IMR-90 (cell line): Measurements from ENCODE around the gene GOLGA8K. TPM values are rescaled to one million over a fixed set of nuclear protein-coding genes. Genes with fewer than 3 reads are reported as not detected.
"Not testable (repeated sequence)": the region's sequence is repeated elsewhere in the genome, so short reads cannot be mapped to it uniquely, and the experiment has no call there.

Experiments used
- ATAC-seq: fragments of 200-7000 bp; cut with Tn5 transposase; 2 replicates; pipeline ENCODE4 v1.9.1; 2020; ENCODE audit warnings: low read depth, mild to moderate bottlenecking, moderate library complexity
- BruUV-seq: library from RNA; stranded (reverse); fragments of 400-500 nt; replicated peaks from 2 replicates; lab custom pipeline; 2021; lab: Mats Ljungman, UMichigan
- CTCF ChIA-PET: fragments of 300-600 bp; formaldehyde crosslinking; extraction: SDS; loops from one replicate; lab custom pipeline; 2021; ENCODE audit warnings: antibody characterized with exemption; lab: Yijun Ruan, JAX
- POLR2A ChIA-PET: fragments of 300-600 bp; sonication (Branson Sonifier 250); formaldehyde crosslinking; loops from one replicate; lab custom pipeline; 2022; ENCODE audit warnings: antibody characterized with exemption; ENCODE audit not compliant: unreplicated experiment; lab: Charles Lee
- DNase-seq: peaks from one replicate; pipeline ENCODE4 v3.0.0; 2013
- H2AFZ ChIP-seq: replicated peaks from 2 replicates; pipeline ENCODE3; 2013; ENCODE audit warnings: low read length, mild to moderate bottlenecking; ENCODE audit not compliant: poor library complexity
- H2AK5ac ChIP-seq: 2 replicates; pipeline ENCODE4 v1.6.1; 2013; ENCODE audit warnings: low read depth, low read length, inconsistent platforms
- H2AK9ac ChIP-seq: replicated peaks from 2 replicates; pipeline ENCODE3; 2013; ENCODE audit warnings: mild to moderate bottlenecking, low read depth, low read length, moderate library complexity; ENCODE audit not compliant: poor library complexity
- H2BK120ac ChIP-seq: 2 replicates; pipeline ENCODE4 v1.6.1; 2013; ENCODE audit warnings: low read depth, low read length, inconsistent platforms
- H2BK15ac ChIP-seq: 3 replicates; pipeline ENCODE4 v1.6.1; 2013; ENCODE audit warnings: low read depth, low read length, inconsistent platforms
- H2BK20ac ChIP-seq: 2 replicates; pipeline ENCODE4 v1.6.1; 2013; ENCODE audit warnings: low read depth, mild to moderate bottlenecking, inconsistent platforms, low read length, moderate library complexity
- H2BK5ac ChIP-seq: 2 replicates; pipeline ENCODE4 v1.6.1; 2013; ENCODE audit warnings: mild to moderate bottlenecking, low read depth, low read length, inconsistent platforms; ENCODE audit not compliant: poor library complexity, severe bottlenecking
- H3K14ac ChIP-seq: replicated peaks from 2 replicates; pipeline ENCODE4 v1.6.1; 2013; ENCODE audit warnings: low read depth, low read length, inconsistent platforms
- H3K18ac ChIP-seq: 2 replicates; pipeline ENCODE4 v1.6.1; 2013; ENCODE audit warnings: low read depth, low read length, control low read depth
- H3K23ac ChIP-seq: 2 replicates; pipeline ENCODE4 v1.6.1; 2013; ENCODE audit warnings: low read depth, low read length, inconsistent platforms
- H3K27ac ChIP-seq: 2 replicates; pipeline ENCODE4 v1.5.1; 2013; ENCODE audit warnings: mild to moderate bottlenecking, control low read depth, low read length; ENCODE audit not compliant: insufficient read depth
- H3K27me3 ChIP-seq: 2 replicates; pipeline ENCODE4 v1.6.1; 2013; ENCODE audit warnings: low read length; ENCODE audit not compliant: control insufficient read depth, insufficient read depth
- H3K36me3 ChIP-seq: 2 replicates; pipeline ENCODE4 v1.6.1; 2013; ENCODE audit warnings: low read length, mixed read lengths; ENCODE audit not compliant: control insufficient read depth, insufficient read depth
- H3K4ac ChIP-seq: 2 replicates; pipeline ENCODE4 v1.6.1; 2013; ENCODE audit warnings: low read depth, low read length, inconsistent platforms
- H3K4me1 ChIP-seq: 2 replicates; pipeline ENCODE4 v1.6.1; 2013; ENCODE audit warnings: low read length, mixed read lengths; ENCODE audit not compliant: control insufficient read depth, insufficient read depth
- H3K4me2 ChIP-seq: 2 replicates; pipeline ENCODE4 v1.6.1; 2013; ENCODE audit warnings: low read depth, mild to moderate bottlenecking, control low read depth, low read length, moderate library complexity
- H3K4me3 ChIP-seq: 2 replicates; pipeline ENCODE4 v1.5.1; 2013; ENCODE audit warnings: low read depth, mild to moderate bottlenecking, control low read depth, low read length, moderate library complexity; ENCODE audit not compliant: insufficient read depth
- H3K56ac ChIP-seq: 2 replicates; pipeline ENCODE4 v1.6.1; 2013; ENCODE audit warnings: low read length, inconsistent platforms; ENCODE audit not compliant: insufficient read depth; ENCODE audit errors: extremely low read depth
- H3K79me1 ChIP-seq, 2 experiments: 2 replicates each; pipeline ENCODE4 v1.6.1; 2013; ENCODE audit warnings: low read length in 2 of 2, inconsistent platforms in 1 of 2, low read depth in 1 of 2
- H3K9ac ChIP-seq: 2 replicates; pipeline ENCODE4 v1.6.1; 2013; ENCODE audit warnings: low read depth, low read length, control low read depth
- H3K9me1 ChIP-seq: 2 replicates; pipeline ENCODE4 v1.6.1; 2013; ENCODE audit warnings: low read length, inconsistent platforms; ENCODE audit not compliant: insufficient read depth
- H3K9me3 ChIP-seq: 2 replicates; pipeline ENCODE4 v1.6.1; 2013; ENCODE audit warnings: low read length; ENCODE audit not compliant: control insufficient read depth, insufficient read depth
- H4K20me1 ChIP-seq: 2 replicates; pipeline ENCODE4 v1.6.1; 2013; ENCODE audit warnings: low read length, inconsistent platforms; ENCODE audit not compliant: insufficient read depth
- H4K5ac ChIP-seq: 2 replicates; pipeline ENCODE4 v1.6.1; 2013; ENCODE audit warnings: mild to moderate bottlenecking, low read depth, low read length, control low read depth
- H4K8ac ChIP-seq, 2 experiments: 2 replicates each; pipeline ENCODE4 v1.6.1; 2013; ENCODE audit warnings: low read depth in 2 of 2, low read length in 2 of 2, control low read depth in 1 of 2, inconsistent platforms in 1 of 2
- H4K91ac ChIP-seq: 2 replicates; pipeline ENCODE4 v1.6.1; 2013; ENCODE audit warnings: low read depth, low read length, inconsistent platforms; ENCODE audit not compliant: insufficient read depth
- whole genome bisulfite sequencing, 2 experiments: methylation state at CpG; one replicate each; pipeline versions ENCODE4 v1.1.5 to v1.1.7; 2013; ENCODE audit warnings: missing lambda C conversion rate in 2 of 2; ENCODE audit not compliant: insufficient read length in 1 of 2; ENCODE audit errors: extremely low coverage in 2 of 2; 5-methylcytosine and 5-hydroxymethylcytosine counted together
- dilution Hi-C: fragments of 300-500 bp; cut with HindIII; formaldehyde crosslinking; loops from one replicate; pipeline ENCODE4 v1.14.3; 2018; ENCODE audit warnings: low sequenced_read_pairs; ENCODE audit not compliant: unreplicated experiment
- in situ Hi-C: fragments of 300-500 bp; cut with MboI; formaldehyde crosslinking; loops from 3 replicates; pipeline ENCODE4 v1.14.3; 2019; ENCODE audit warnings: low sequenced_read_pairs, inconsistent platforms, mixed read lengths
- intact Hi-C: fragments of 100-400 bp; cut with micrococcal nuclease; formaldehyde crosslinking; loops from 2 replicates; pipeline ENCODE4 v1.10.0; 2022
- polyA plus RNA-seq, 3 experiments: library from polyadenylated mRNA; depleted of rRNA; stranded (reverse); fragments of >200 nt; gene quantifications; 2 replicates each; pipeline ENCODE4 v1.2.3, GENCODE V29; 2012; ENCODE audit warnings: low replicate concordance in 1 of 3
- total RNA-seq: library from RNA; depleted of rRNA; stranded (reverse); fragments of >200 nt; gene quantifications from 2 replicates; pipeline ENCODE4 v1.2.3, GENCODE V29; 2012

The GOLGA8K gene
- total and polyA plus RNA-seq, 2 of the 4 experiments (the other 2 are of a cell fraction), result not detected

DNA sequence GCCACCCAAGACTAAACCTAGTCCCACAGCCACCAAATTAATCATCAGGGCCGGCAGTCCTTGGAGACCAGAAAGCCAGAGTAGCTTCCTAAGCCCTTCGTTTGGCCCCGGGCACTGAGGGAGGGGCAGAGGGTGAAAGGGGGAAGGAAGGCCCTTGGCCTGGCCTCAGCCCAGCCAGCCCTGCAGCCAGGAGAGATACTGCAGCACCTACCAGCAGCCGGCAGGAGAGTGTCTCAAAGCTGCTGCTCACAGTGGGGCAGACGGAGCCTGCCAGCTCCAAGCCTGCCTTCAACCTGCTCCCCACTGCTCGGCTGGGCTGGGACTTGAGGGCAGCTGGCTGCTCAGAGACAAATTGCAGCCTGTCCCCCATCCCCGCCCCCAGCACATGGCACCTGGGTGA is 50.3 kb downstream of the GOLGA8K start:
- H3K27me3 ChIP-seq, H2AFZ ChIP-seq, H2AK5ac ChIP-seq, H3K4me3 ChIP-seq, H3K36me3 ChIP-seq, H3K56ac ChIP-seq, H3K4me1 ChIP-seq, CTCF ChIA-PET, H2BK120ac ChIP-seq, H3K9me3 ChIP-seq, H4K8ac ChIP-seq, H3K9me1 ChIP-seq, ATAC-seq, H3K23ac ChIP-seq, H3K18ac ChIP-seq, H3K4ac ChIP-seq, H4K20me1 ChIP-seq, in situ Hi-C loops, H3K4me2 ChIP-seq, H2BK15ac ChIP-seq, H4K5ac ChIP-seq, H3K9ac ChIP-seq, H2BK20ac ChIP-seq, dilution Hi-C loops, intact Hi-C loops, H4K91ac ChIP-seq, H2BK5ac ChIP-seq, H3K14ac ChIP-seq, H2AK9ac ChIP-seq, H3K27ac ChIP-seq, POLR2A ChIA-PET, BruUV-seq, H3K79me1 ChIP-seq, DNase-seq: not testable (repeated sequence)
- no CpG with 5 or more reads among the region's 7 CpGs for WGBS, 2 experiments

DNA sequence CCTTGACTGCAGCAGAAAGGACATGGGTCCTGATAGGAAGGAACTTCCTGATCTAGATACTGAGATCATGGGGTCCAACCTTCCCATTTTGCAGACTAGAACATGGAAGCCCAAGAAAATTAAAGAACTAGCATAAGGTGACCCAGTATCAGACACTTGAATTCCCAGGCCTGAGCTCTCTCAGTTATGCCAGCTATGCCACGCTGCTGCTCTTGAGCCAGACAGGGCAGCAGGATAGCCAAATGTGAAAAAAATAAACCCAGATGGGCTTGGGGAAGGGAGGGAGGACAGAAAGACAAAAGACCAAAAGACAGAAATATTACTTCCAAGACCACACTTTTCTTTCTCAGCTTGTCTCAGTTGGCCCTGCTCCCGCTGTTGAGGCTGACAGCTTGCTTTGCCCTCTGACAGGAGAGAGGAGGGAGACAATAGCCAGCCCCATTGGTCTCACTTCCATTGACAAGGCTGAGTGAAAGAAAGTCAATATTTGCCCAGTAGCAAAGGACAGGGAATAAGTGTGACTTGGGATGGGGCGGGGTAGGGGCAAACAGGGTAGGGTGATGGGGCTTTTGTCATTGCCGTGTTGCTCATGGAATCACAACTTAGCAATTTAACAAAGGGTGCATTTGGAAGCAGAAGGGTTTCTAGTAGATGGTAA is 52.4 kb downstream of the GOLGA8K start:
- H3K9ac ChIP-seq, H3K56ac ChIP-seq, DNase-seq, H2BK15ac ChIP-seq, H4K5ac ChIP-seq, H4K91ac ChIP-seq, CTCF ChIA-PET, H3K27ac ChIP-seq, H2BK20ac ChIP-seq, H4K20me1 ChIP-seq, H2AFZ ChIP-seq, H3K18ac ChIP-seq, H2BK5ac ChIP-seq, H3K4me1 ChIP-seq, in situ Hi-C loops, H3K79me1 ChIP-seq, H3K9me1 ChIP-seq, H3K14ac ChIP-seq, BruUV-seq, H2AK5ac ChIP-seq, H3K9me3 ChIP-seq, H3K4ac ChIP-seq, POLR2A ChIA-PET, dilution Hi-C loops, H4K8ac ChIP-seq, ATAC-seq, H2AK9ac ChIP-seq, H2BK120ac ChIP-seq, H3K27me3 ChIP-seq, H3K36me3 ChIP-seq, H3K4me3 ChIP-seq, H3K23ac ChIP-seq, intact Hi-C loops, H3K4me2 ChIP-seq: not testable (repeated sequence)
- no CpG with 5 or more reads among the region's 4 CpGs for WGBS, 2 experiments
